SK-N-MC (cell line): Measurements from ENCODE around the gene NUBPL.

Source experiments
- EZH2 ChIP-seq: fragments of 200-600 bp; sonication (generic); IDR thresholded peaks from one replicate; pipeline ENCODE4 v1.6.1; 2017; ENCODE audit warnings: antibody characterized with exemption
- FOXP2 ChIP-seq: optimal IDR thresholded peaks from 2 replicates; pipeline ENCODE3; 2011; ENCODE audit warnings: mild to moderate bottlenecking, moderate library complexity; ENCODE audit not compliant: insufficient read depth; ENCODE audit errors: extremely low read length, control extremely low read depth
- POLR2AphosphoS5 ChIP-seq: IDR thresholded peaks from 2 replicates; pipeline ENCODE4 v1.6.1; 2012; ENCODE audit warnings: mild to moderate bottlenecking, low read depth, low read length, borderline replicate concordance

DNA sequence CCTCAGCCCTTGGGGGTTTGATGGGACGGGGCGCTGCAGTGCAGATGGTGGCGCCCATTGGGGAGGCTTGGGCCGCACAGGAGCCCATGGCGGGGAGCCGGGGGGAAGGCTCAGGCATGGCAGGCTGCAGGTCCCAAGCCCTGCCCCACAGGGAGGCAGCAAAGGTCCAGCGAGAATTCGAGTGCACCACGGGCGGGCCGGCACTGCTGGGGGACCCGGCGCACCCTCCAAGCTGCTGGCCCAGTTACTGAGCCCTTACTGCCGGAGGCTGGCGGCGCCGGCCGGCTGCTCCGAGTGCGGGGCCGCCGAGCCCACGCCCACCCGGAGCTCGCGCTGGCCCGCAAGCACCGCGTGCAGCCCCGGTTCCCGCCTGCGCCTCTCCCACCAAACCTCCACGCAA, 34.1 kb upstream of the NUBPL start:
- no peak for TF ChIP-seq EZH2
- no peak for TF ChIP-seq POLR2AphosphoS5
- TF ChIP-seq FOXP2, result no peak
